Activated CD8-positive, alpha-beta memory T cell treated with anti-CD3 and anti-CD28 coated beads, Interleukin-2, amount 50 U/mL, for 1 hour (primary cell): ENCODE data around the gene MEGF11.

Experiments
- DNase-seq: peaks from one replicate; pipeline ENCODE4 v3.0.0-alpha.2; 2020; ENCODE audit errors: extremely low read depth

MEGF11 gene

GRCh38 chr15:65917936-65918335, 335.6 kb downstream of the MEGF11 start:
- DNase-seq = no peak

GRCh38 chr15:65917407-65917756, 336.2 kb downstream of the MEGF11 start:
- DNase-seq = no peak

- no peak for DNase-seq
These were observed 336.7 kb downstream of the MEGF11 start for GRCh38 chr15:65916664-65917406.

GRCh38 chr15:65916041-65916663, 337.4 kb downstream of the MEGF11 start:
- DNase-seq = no peak

- no peak for DNase-seq
These were observed 338.3 kb downstream of the MEGF11 start for GRCh38 chr15:65914981-65915925.

- DNase-seq = no peak
These were observed 339.2 kb downstream of the MEGF11 start for GRCh38 chr15:65914386-65914785.

GRCh38 chr15:65913631-65914199, 339.8 kb downstream of the MEGF11 start:
- DNase-seq = no peak

- no peak for DNase-seq
These were observed 341.3 kb downstream of the MEGF11 start for GRCh38 chr15:65912235-65912634.

GRCh38 chr15:65910341-65910740, 343.2 kb downstream of the MEGF11 start:
- DNase-seq = no peak

GRCh38 chr15:65909831-65910230, 343.7 kb downstream of the MEGF11 start:
- DNase-seq = no peak

- DNase-seq = no peak
These were observed 344.7 kb downstream of the MEGF11 start for GRCh38 chr15:65908876-65909275.

GRCh38 chr15:65907661-65908060, 345.9 kb downstream of the MEGF11 start:
- DNase-seq = no peak

- no peak for DNase-seq
These were observed 347.2 kb downstream of the MEGF11 start for GRCh38 chr15:65906396-65906795.

- no peak for DNase-seq
These were observed 349.2 kb downstream of the MEGF11 start for GRCh38 chr15:65904301-65904700.

- no peak for DNase-seq
These were observed 350.1 kb downstream of the MEGF11 start for GRCh38 chr15:65903296-65904073.

GRCh38 chr15:65902373-65902772, 351.2 kb downstream of the MEGF11 start:
- no peak for DNase-seq

GRCh38 chr15:65901836-65902235, 351.7 kb downstream of the MEGF11 start:
- DNase-seq = no peak

- no peak for DNase-seq
These were observed 352.2 kb downstream of the MEGF11 start for GRCh38 chr15:65901336-65901735.

- no peak for DNase-seq
These were observed 353.1 kb downstream of the MEGF11 start for GRCh38 chr15:65900488-65900887.

- DNase-seq = no peak
These were observed 357.3 kb downstream of the MEGF11 start for GRCh38 chr15:65896236-65896635.

GRCh38 chr15:65893060-65893459, 360.5 kb downstream of the MEGF11 start:
- DNase-seq = no peak
